Cardiac fibroblast (primary cell): ENCODE data around the gene ITGA7.

ENCODE experiments used
- DNase-seq, 2 donors: peaks; one replicate each; pipeline versions ENCODE4 v3.0.0 to v3.0.0-alpha.2; 2010; ENCODE audit warnings: low read depth in 2 of 2
- H3K4me3 ChIP-seq, 2 donors: replicated peaks in 1 of 2; 1 replicate in 1 of 2; 2 replicates in 1 of 2; pipeline ENCODE4 v1.5.1; 2011; ENCODE audit warnings: low read depth in 2 of 2, low read length in 2 of 2, mild to moderate bottlenecking in 2 of 2, moderate library complexity in 1 of 2
- CTCF ChIP-seq: IDR thresholded peaks from one replicate; pipeline ENCODE4 v1.5.1; 2011; ENCODE audit warnings: low read depth, mild to moderate bottlenecking, low read length, inconsistent platforms

ITGA7 gene

GRCh38 chr12:55738123-55739024, 30.7 kb upstream of the ITGA7 start:
- DNase-seq = peak; percentile 91 to 94
- H3K4me3 ChIP-seq = peak overlapping the region; percentile 60 to 61
- TF ChIP-seq CTCF = peak; percentile 71

- no peak for TF ChIP-seq CTCF
- peak overlapping the region in 1 of 2 donors; percentile 61 for H3K4me3 ChIP-seq
Observed at GRCh38 chr12:55737581-55738122, 29.9 kb upstream of the ITGA7 start.

GRCh38 chr12:55736780-55737580, 29.3 kb upstream of the ITGA7 start:
- H3K4me3 ChIP-seq = no peak overlapping the region
- DNase-seq = peak; percentile 80 to 82
- peak; percentile 97 for TF ChIP-seq CTCF

More at GRCh38 chr12:55737581-55738122, 29.9 kb upstream of the ITGA7 start:
- no peak for DNase-seq

DNA sequence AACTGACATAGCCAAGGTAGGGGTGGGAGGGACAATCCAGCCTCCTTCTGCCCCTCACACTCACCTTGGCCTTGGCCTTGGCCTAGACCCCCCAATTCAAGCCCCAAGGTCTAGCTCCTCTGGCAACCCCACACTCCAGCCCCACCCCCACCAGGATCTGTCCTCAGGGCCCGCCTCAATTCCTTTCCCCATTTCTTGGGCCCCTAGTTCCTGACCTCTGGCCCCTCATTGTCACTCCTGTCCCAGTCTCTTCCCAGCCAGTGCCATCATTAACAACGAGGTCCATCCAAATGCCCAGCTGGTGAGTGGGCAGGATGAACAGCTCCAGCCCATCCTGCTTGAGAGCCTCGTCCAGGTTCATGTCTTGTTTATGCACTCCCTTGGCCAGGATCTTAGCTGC, 28.4 kb upstream of the ITGA7 start:
- H3K4me3 ChIP-seq = no peak overlapping the region
- no peak for DNase-seq
- TF ChIP-seq CTCF = no peak

DNA sequence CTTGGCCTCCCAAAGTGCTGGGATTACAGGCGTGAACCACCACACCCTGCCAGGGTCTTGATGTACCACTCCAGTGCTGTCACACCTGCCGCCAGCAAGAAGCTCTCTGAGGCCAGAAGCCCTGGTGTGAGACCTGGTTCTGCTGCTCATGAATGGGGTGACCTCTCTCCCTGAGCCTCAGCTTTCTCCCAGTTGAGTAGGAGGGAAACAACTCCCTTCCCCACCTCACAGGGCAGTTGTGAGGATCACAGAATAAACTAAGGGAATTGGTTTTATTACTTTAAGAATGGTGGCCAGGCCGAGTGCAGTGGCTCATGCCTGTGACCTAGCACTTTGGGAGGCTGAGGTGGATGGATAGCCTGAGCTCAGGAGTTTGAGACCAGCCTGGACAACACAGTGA, 26.9 kb upstream of the ITGA7 start:
- TF ChIP-seq CTCF = no peak
- no peak for DNase-seq
- H3K4me3 ChIP-seq = no peak overlapping the region

DNA sequence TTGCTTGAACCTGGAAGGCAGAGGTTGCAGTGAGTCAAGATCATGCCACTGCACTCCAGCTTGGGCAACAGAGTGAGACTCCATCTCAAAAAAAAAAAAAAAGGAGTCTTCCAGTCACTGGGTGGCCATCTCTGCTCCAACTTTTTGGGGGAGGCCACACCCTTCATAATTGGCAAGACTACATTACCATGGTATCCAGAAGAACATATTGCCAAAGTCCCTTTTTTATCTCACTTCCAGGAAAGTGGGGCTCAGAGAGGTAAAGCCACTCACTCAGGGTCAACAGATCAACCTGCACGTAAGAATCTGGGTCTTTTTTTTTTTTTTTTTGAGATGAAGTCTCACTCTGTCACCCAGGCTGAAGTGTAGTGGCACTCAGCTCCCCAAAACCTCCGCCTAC, 26.2 kb upstream of the ITGA7 start:
- H3K4me3 ChIP-seq = no peak overlapping the region
- TF ChIP-seq CTCF = no peak
- DNase-seq = no peak
